Keratinocyte (primary cell): ENCODE data around the gene FRAS1. TPM values are rescaled to one million over a fixed set of nuclear protein-coding genes. Genes with fewer than 3 reads are reported as not detected.

Experiments
- DNase-seq: peaks from one replicate; pipeline ENCODE4 v3.0.0-alpha.2; 2011; ENCODE audit warnings: low read depth, missing footprints, low spot score
- FAIRE-seq: peaks from 2 replicates; lab custom pipeline; 2011; peaks lifted over from hg19 to GRCh38; lab: Jason Lieb, UNC
- H2AFZ ChIP-seq: 2 replicates; pipeline ENCODE4 v1.6.0; 2012; ENCODE audit warnings: low read length, control low read depth, inconsistent platforms; ENCODE audit not compliant: control insufficient read depth
- H3K27ac ChIP-seq: 2 replicates; pipeline ENCODE4 v1.5.1; 2011; ENCODE audit warnings: low read length; ENCODE audit not compliant: control insufficient read depth, insufficient read depth
- H3K27me3 ChIP-seq: 3 replicates; pipeline ENCODE4 v1.6.0; 2011; ENCODE audit warnings: low read length; ENCODE audit not compliant: control insufficient read depth, insufficient read depth; ENCODE audit errors: extremely low read depth
- H3K36me3 ChIP-seq, 2 experiments: 2 replicates in 1 of 2; 3 replicates in 1 of 2; pipeline ENCODE4 v1.5.1; 2011; ENCODE audit warnings: low read length in 2 of 2, mild to moderate bottlenecking in 1 of 2; ENCODE audit not compliant: control insufficient read depth in 2 of 2, insufficient read depth in 2 of 2; ENCODE audit errors: extremely low read depth in 1 of 2
- H3K4me1 ChIP-seq: 3 replicates; pipeline ENCODE4 v1.5.1; 2011; ENCODE audit warnings: low read length; ENCODE audit not compliant: control insufficient read depth, insufficient read depth; ENCODE audit errors: extremely low read depth
- H3K4me2 ChIP-seq: 3 replicates; pipeline ENCODE4 v1.6.0; 2011; ENCODE audit warnings: low read depth, low read length; ENCODE audit not compliant: control insufficient read depth, insufficient read depth; ENCODE audit errors: extremely low read depth
- H3K4me3 ChIP-seq, 3 experiments: fragments of 200-600 bp in 1 of 3; sonication (generic) in 1 of 3; 2 replicates in 2 of 3; 3 replicates in 1 of 3; pipeline ENCODE4 v1.5.1; 2011 to 2016; ENCODE audit warnings: low read length in 3 of 3, mild to moderate bottlenecking in 3 of 3, control low read depth in 2 of 3, inconsistent platforms in 1 of 3, low read depth in 1 of 3, mixed read lengths in 1 of 3, mixed run types in 1 of 3, moderate library complexity in 1 of 3; ENCODE audit not compliant: control insufficient read depth in 2 of 3, insufficient read depth in 2 of 3; ENCODE audit errors: extremely low read depth in 1 of 3
- H3K79me2 ChIP-seq: 2 replicates; pipeline ENCODE4 v1.6.0; 2012; ENCODE audit warnings: low read length; ENCODE audit not compliant: control insufficient read depth, insufficient read depth
- H3K9ac ChIP-seq: 3 replicates; pipeline ENCODE4 v1.6.0; 2011; ENCODE audit warnings: low read length; ENCODE audit not compliant: control insufficient read depth, insufficient read depth; ENCODE audit errors: extremely low read depth
- H3K9me1 ChIP-seq: 3 replicates; pipeline ENCODE4 v1.6.0; 2011; ENCODE audit warnings: low read length; ENCODE audit not compliant: control insufficient read depth, insufficient read depth; ENCODE audit errors: extremely low read depth
- H3K9me3 ChIP-seq: 2 replicates; pipeline ENCODE4 v1.5.1; 2012; ENCODE audit warnings: low read depth, low read length; ENCODE audit not compliant: control insufficient read depth
- H4K20me1 ChIP-seq: 3 replicates; pipeline ENCODE4 v1.6.0; 2011; ENCODE audit warnings: low read length; ENCODE audit not compliant: control insufficient read depth, insufficient read depth; ENCODE audit errors: extremely low read depth
- CTCF ChIP-seq, 3 experiments: IDR thresholded peaks in 1 of 3; conservative IDR thresholded peaks in 1 of 3; optimal IDR thresholded peaks in 1 of 3; 2 replicates in 2 of 3; 3 replicates in 1 of 3; pipeline versions ENCODE3 to v1.5.1; 2011; ENCODE audit warnings: low read length in 3 of 3, mild to moderate bottlenecking in 3 of 3, moderate library complexity in 2 of 3, control low read depth in 1 of 3, inconsistent platforms in 1 of 3; ENCODE audit not compliant: insufficient read depth in 2 of 3; ENCODE audit errors: extremely low read depth in 1 of 3
- EZH2 ChIP-seq: IDR thresholded peaks from one replicate; pipeline ENCODE4 v1.6.1; 2012; ENCODE audit warnings: inconsistent platforms, mild to moderate bottlenecking, low read length, moderate library complexity
- dilution Hi-C: fragments of 300-500 bp; cut with MboI; formaldehyde crosslinking; loops from one replicate; pipeline ENCODE4 v1.7.0; 2020; ENCODE audit warnings: low sequenced_read_pairs; ENCODE audit not compliant: extremely low pct_ligation_motif_present
- polyA plus RNA-seq, 5 experiments: library from polyadenylated mRNA; depleted of rRNA in 3 of 5; stranded (reverse) in 3 of 5; stranded (forward) in 1 of 5; unstranded in 1 of 5; fragments of >200 nt; gene quantifications; 1 replicate in 1 of 5; 2 replicates in 3 of 5; 3 replicates in 1 of 5; pipeline versions ENCODE4 v1.2.1 to v1.2.3, GENCODE V29; 2011 to 2012; ENCODE audit warnings: missing spikeins in 2 of 5, low read depth in 1 of 5, low replicate concordance in 1 of 5

The FRAS1 gene
- polyA plus RNA-seq, 1 donor (not counting 4 experiments of a cell fraction or from before 2014, with no cell fraction given), result 3.5 TPM

DNA sequence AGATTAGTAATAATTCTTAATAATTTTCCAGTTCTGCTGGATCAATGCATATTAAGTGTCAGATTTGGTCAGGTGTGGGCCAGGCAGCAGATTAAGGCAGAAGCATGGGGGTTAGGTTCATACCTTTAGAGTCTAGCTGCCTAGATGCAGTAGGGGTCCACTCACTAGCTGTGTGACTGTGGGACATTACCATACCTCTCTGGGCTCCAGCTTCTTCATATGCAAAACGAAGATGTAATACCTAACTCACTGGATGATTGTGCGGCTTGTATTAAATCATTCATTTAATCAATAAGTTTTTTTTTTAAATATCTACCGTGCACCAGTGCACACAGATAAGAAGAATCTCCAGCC lies 495.9 kb downstream of the FRAS1 start:
- dilution Hi-C loops, result no loop called here
- H3K9ac ChIP-seq, result peak overlapping the region; percentile 92
- no peak for FAIRE-seq

GRCh38 chr4:78553529-78554060 lies 496.5 kb downstream of the FRAS1 start:
- Histone ChIP-seq H3K79me2 (peaks cover 24% of the 10 kb centered on the region), H4K20me1 (no peaks in the 10 kb centered on the region), H3K9ac (peak overlapping the region; percentile 92), H2AFZ (no peak overlapping the region), H3K9me1 (no peaks in the 10 kb centered on the region), H3K4me1 (peaks cover 58% of the 10 kb centered on the region), H3K9me3 (no peaks in the 10 kb centered on the region), H3K36me3 (peaks cover 7 to 24% of the 10 kb centered on the region in 2 experiments), H3K4me3 (peak overlapping the region; percentile 59 to 77 (median 74)), H3K27ac (peak overlapping the region; percentile 93), H3K27me3 (no peaks in the 10 kb centered on the region), H3K4me2 (peak overlapping the region; percentile 99)
- FAIRE-seq (peak; percentile 71), DNase-seq (no peak)
- TF ChIP-seq EZH2 (no peak), CTCF (optimal IDR thresholded peaks at IDR 0.05 in 1 of 3, IDR thresholded peaks at IDR 0.05 in 1 of 3, conservative IDR thresholded peaks at IDR 0.05 in 1 of 3; ENCODE audit: extremely low read depth in 1 of 3, insufficient read depth in 2 of 3, low read length in 3 of 3) (no peak)
- dilution Hi-C loops, result no loop called here

More for the DNA sequence above, 495.9 kb downstream of the FRAS1 start:
- Histone ChIP-seq H4K20me1 (no peaks in the 10 kb centered on the region), H3K27me3 (no peaks in the 10 kb centered on the region), H3K79me2 (peaks cover 24% of the 10 kb centered on the region), H3K36me3 (peaks cover 7 to 24% of the 10 kb centered on the region in 2 experiments), H3K27ac (peak overlapping the region; percentile 93), H3K4me3 (peak overlapping the region; percentile 59 to 77 (median 74)), H2AFZ (no peak overlapping the region), H3K9me3 (no peaks in the 10 kb centered on the region), H3K4me1 (peaks cover 53% of the 10 kb centered on the region), H3K4me2 (peak overlapping the region; percentile 99), H3K9me1 (no peaks in the 10 kb centered on the region)
- DNase-seq, result no peak
- no peak for TF ChIP-seq EZH2
- TF ChIP-seq CTCF (optimal IDR thresholded peaks at IDR 0.05 in 1 of 3, IDR thresholded peaks at IDR 0.05 in 1 of 3, conservative IDR thresholded peaks at IDR 0.05 in 1 of 3; ENCODE audit: extremely low read depth in 1 of 3, insufficient read depth in 2 of 3, low read length in 3 of 3), result no peak
